K562 (cell line): ENCODE results near the gene FAM149B1. TPM values are rescaled to one million over a fixed set of nuclear protein-coding genes. Genes with fewer than 3 reads are reported as not detected.

Experiments used
- ATAC-seq: fragments of 200-7000 bp; cut with Tn5 transposase; 3 replicates; pipeline ENCODE4 v1.9.1; 2020; ENCODE audit warnings: moderate library complexity
- BruUV-seq: library from RNA; stranded (reverse); fragments of 400-500 nt; replicated peaks from 2 replicates; lab custom pipeline; 2021; lab: Mats Ljungman, UMichigan
- CTCF ChIA-PET: fragments of 300-600 bp; formaldehyde crosslinking; extraction: SDS; loops from one replicate; lab custom pipeline; 2021; ENCODE audit warnings: low intra/inter-chr PET ratio; lab: Yijun Ruan, JAX
- POLR2A ChIA-PET: fragments of 300-600, 350-650 bp; sonication (Branson Sonifier 250); formaldehyde crosslinking; extraction: SDS; loops from one replicate; lab custom pipeline; 2021; ENCODE audit warnings: antibody characterized with exemption, inconsistent platforms; lab: Yijun Ruan, JAX
- DNase-seq, 4 experiments: peaks; one replicate each; pipeline versions ENCODE4 v3.0.0 to v3.0.0-alpha.2; 2011 to 2018; ENCODE audit warnings: low spot score in 3 of 4, mixed read lengths in 3 of 4; ENCODE audit errors: extremely low read depth in 1 of 4
- FAIRE-seq: peaks from 2 replicates; lab custom pipeline; 2011; peaks lifted over from hg19 to GRCh38; lab: Jason Lieb, UNC
- H2AFZ ChIP-seq: 2 replicates; pipeline ENCODE4 v1.6.0; 2011; ENCODE audit warnings: low read depth, low read length, control low read depth, inconsistent platforms
- H3K27ac ChIP-seq: fragments of 200-600 bp; 3 replicates; pipeline ENCODE4 v1.8.0; 2011; ENCODE audit warnings: low read depth, mild to moderate bottlenecking, control low read depth, inconsistent platforms, low read length, moderate library complexity, mixed read lengths; ENCODE audit errors: extremely low read depth
- H3K27me3 ChIP-seq, 2 experiments: fragments of 300-600 bp in 1 of 2; 2 replicates in 1 of 2; 3 replicates in 1 of 2; pipeline versions ENCODE4 v1.6.0 to v1.8.0; 2011; ENCODE audit warnings: inconsistent platforms in 2 of 2, low read length in 2 of 2, mild to moderate bottlenecking in 1 of 2, mixed read lengths in 1 of 2, moderate library complexity in 1 of 2; ENCODE audit not compliant: control insufficient read depth in 2 of 2, insufficient read depth in 2 of 2
- H3K36me3 ChIP-seq: fragments of 300-600 bp; 3 replicates; pipeline ENCODE4 v1.8.0; 2011; ENCODE audit warnings: mild to moderate bottlenecking, low read length, inconsistent platforms; ENCODE audit not compliant: control insufficient read depth, insufficient read depth
- H3K4me1 ChIP-seq, 2 experiments: fragments of 200-600 bp in 1 of 2; replicated peaks in 1 of 2; 2 replicates in 1 of 2; 3 replicates in 1 of 2; pipeline versions ENCODE4 v1.5.1 to v1.8.0; 2011; ENCODE audit warnings: inconsistent platforms in 2 of 2, low read length in 2 of 2, mild to moderate bottlenecking in 1 of 2, mixed read lengths in 1 of 2, moderate library complexity in 1 of 2; ENCODE audit not compliant: control insufficient read depth in 2 of 2, insufficient read depth in 2 of 2
- H3K4me2 ChIP-seq: 2 replicates; pipeline ENCODE4 v1.6.1; 2011; ENCODE audit warnings: low read length, control low read depth, inconsistent platforms, mixed read lengths; ENCODE audit not compliant: insufficient read depth
- H3K4me3 ChIP-seq: fragments of 200-600 bp; sonication (generic), shearing (Covaris generic); 2 replicates; pipeline ENCODE4 v1.5.1; 2016; ENCODE audit warnings: control low read depth, inconsistent platforms
- H3K79me2 ChIP-seq: fragments of 200-600 bp; 3 replicates; pipeline ENCODE4 v1.8.0; 2011; ENCODE audit warnings: low read length, inconsistent platforms; ENCODE audit not compliant: control insufficient read depth, insufficient read depth
- H3K9ac ChIP-seq, 2 experiments: 2 replicates each; pipeline versions ENCODE4 v1.6.0 to v1.6.1; 2011; ENCODE audit warnings: low read depth in 2 of 2, low read length in 2 of 2, control low read depth in 1 of 2, inconsistent platforms in 1 of 2, mild to moderate bottlenecking in 1 of 2, mixed read lengths in 1 of 2; ENCODE audit not compliant: insufficient read depth in 1 of 2
- H3K9me1 ChIP-seq: one replicate; pipeline ENCODE4 v1.6.0; 2011; ENCODE audit warnings: inconsistent platforms, mild to moderate bottlenecking, low read length, moderate library complexity; ENCODE audit not compliant: control insufficient read depth, insufficient read depth
- H3K9me3 ChIP-seq: replicated peaks from 2 replicates; pipeline ENCODE4 v1.5.1; 2011; ENCODE audit warnings: low read depth, low read length, inconsistent platforms; ENCODE audit not compliant: control insufficient read depth, insufficient read depth
- H4K20me1 ChIP-seq: replicated peaks from 2 replicates; pipeline ENCODE4 v1.6.1; 2011; ENCODE audit warnings: low read length, inconsistent platforms, mixed read lengths; ENCODE audit not compliant: control insufficient read depth, insufficient read depth
- DMBX1 ChIP-seq: fragments of 250-450 bp; sonication (Bioruptor Pico); IDR thresholded peaks from 2 replicates; pipeline ENCODE4 v1.8.0; 2022; ENCODE audit warnings: inconsistent platforms, mild to moderate bottlenecking, moderate library complexity, borderline replicate concordance
- PPARD ChIP-seq: fragments of 250-450 bp; sonication (Bioruptor Pico); IDR thresholded peaks from 2 replicates; pipeline ENCODE4 v1.8.0; 2022; ENCODE audit warnings: inconsistent platforms, mild to moderate bottlenecking, moderate library complexity
- ZKSCAN3 ChIP-seq: fragments of 250-450 bp; sonication (Bioruptor Pico); IDR thresholded peaks from 2 replicates; pipeline ENCODE4 v1.4.0; 2020
- ZNF212 ChIP-seq: fragments of 450-650 bp; formaldehyde crosslinking; IDR thresholded peaks from 2 replicates; pipeline ENCODE4 v1.4.0; 2020; ENCODE audit warnings: mild to moderate bottlenecking
- WGBS: fragments of 100-300 bp; shearing (Covaris generic); methylation state at CpG from one replicate; pipeline ENCODE4 v1.1.6; 2016; ENCODE audit warnings: low coverage, mixed read lengths; ENCODE audit not compliant: insufficient coverage; ENCODE audit errors: missing lambda C conversion rate; 5-methylcytosine and 5-hydroxymethylcytosine counted together
- in situ Hi-C: fragments of 300-500 bp; cut with MboI; formaldehyde crosslinking; loops from 4 replicates; pipeline ENCODE4 v1.15.0; 2018; ENCODE audit warnings: inconsistent platforms, mixed read lengths
- intact Hi-C: fragments of 100-400 bp; cut with micrococcal nuclease; formaldehyde crosslinking; loops from 2 replicates; pipeline ENCODE4 v1.14.2; 2022
- polyA plus RNA-seq, 8 experiments: library from polyadenylated mRNA; depleted of rRNA in 4 of 8; stranded (reverse) in 5 of 8; unstranded in 3 of 8; fragments of >200 nt; fragmentation: Nextera tagmentation in 2 of 8; fragmentation: Illumina TruSeq in 1 of 8; extraction: Ambion mirVana in 2 of 8; extraction: Trizol in 1 of 8; gene quantifications; 2 replicates each; pipeline versions ENCODE4 v1.2.1 to v1.2.3, GENCODE V29; 2011 to 2014; ENCODE audit warnings: inconsistent platforms in 1 of 8, missing spikeins in 1 of 8
- total RNA-seq, 7 experiments: library from RNA; depleted of rRNA in 6 of 7; stranded (reverse); fragments of >200 nt in 6 of 7; fragmentation: Illumina TruSeq in 2 of 7; extraction: Trizol in 2 of 7; gene quantifications; 2 replicates each; pipeline versions ENCODE4 v1.2.1 to v1.2.3, GENCODE V29; 2011 to 2021; ENCODE audit warnings: low replicate concordance in 1 of 7
- TF ChIP-seq, protein P1 (sequence below): IDR thresholded peaks from 2 replicates; pipeline ENCODE4 v1.6.1; 2012; ENCODE audit warnings: low read depth, low read length, improper control_type of control experiment, borderline replicate concordance
- TF ChIP-seq, protein P2 (sequence below): fragments of 450-650 bp; IDR thresholded peaks from 2 replicates; pipeline ENCODE4 v1.6.1; 2018; ENCODE audit not compliant: partially characterized antibody
- TF ChIP-seq, protein P3 (sequence below): sonication (generic); formaldehyde crosslinking; IDR thresholded peaks from 2 replicates; pipeline ENCODE4 v1.4.0; 2020; ENCODE audit warnings: mild to moderate bottlenecking, missing genetic modification reagents

The FAM149B1 gene
- total and polyA plus RNA-seq, 9 of the 15 experiments (the other 6 are each of a cell fraction or from before 2014, with no cell fraction given) = 4.2 to 18.5 (median 9.3) TPM

DNA sequence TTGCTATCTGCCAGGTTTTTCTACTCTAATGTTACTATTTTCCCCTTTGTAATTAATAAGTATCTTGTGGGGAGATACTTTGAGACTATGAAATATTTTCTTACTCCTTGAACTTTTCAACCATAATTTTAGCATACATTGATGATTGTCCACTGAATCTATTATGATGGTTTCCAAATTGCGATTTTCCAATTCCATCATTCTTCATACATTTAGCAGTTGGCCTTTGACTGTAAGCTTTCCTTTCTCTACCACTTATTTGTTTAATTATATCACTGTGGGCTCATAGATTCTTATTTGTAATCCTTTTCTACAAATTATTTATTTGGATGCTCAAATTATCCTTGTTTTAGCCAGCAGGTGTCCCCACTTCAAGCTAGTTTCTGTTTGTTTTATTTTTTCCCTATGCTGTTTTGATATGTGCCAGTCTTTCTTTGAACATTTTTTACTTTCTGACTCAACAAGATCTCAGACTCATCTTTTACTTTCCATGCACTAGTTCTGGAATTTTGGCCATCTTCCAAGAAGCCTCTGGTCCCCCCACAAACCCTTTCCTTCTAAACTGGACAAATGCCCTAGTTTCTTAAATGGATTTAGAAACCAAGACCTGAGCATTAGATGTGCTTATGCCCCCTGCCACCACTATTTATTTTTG is 95.9 kb downstream of the FAM149B1 start:
- peak; percentile 55; the same call in 2 of the 3 replicates for ATAC-seq
- ChIA-PET CTCF (interaction anchor here (1.1 to 2.1 kb wide), 2 partner anchors 378 to 380 kb away, joined by 4 to 13 read pairs; no protein-coding TSS in a partner anchor), POLR2A (interaction anchor here (0.9 to 4.1 kb wide), 6 partner anchors 9 to 30 kb away, joined by 3 to 26 read pairs (median 6); partner anchors contain the start of genes DNAJC9 and MRPS16)
- no peaks in the 10 kb centered on the region for H3K79me2 ChIP-seq
- no TSS peak for BruUV-seq
- in situ Hi-C loops (no loop called here), intact Hi-C loops (loop anchor here (1.0 kb wide), 2 partner anchors 265 to 380 kb away; no protein-coding TSS in a partner anchor)
- no peaks in the 10 kb centered on the region for H4K20me1 ChIP-seq
- H3K4me3 ChIP-seq = no peak overlapping the region
- no peak overlapping the region for H3K4me2 ChIP-seq
- H3K4me1 ChIP-seq = peaks cover 0 to 7% of the 10 kb centered on the region in 2 experiments; a peak in 2 of 5 replicates
- peak; percentile 73 for FAIRE-seq
- H3K9ac ChIP-seq = no peak overlapping the region
- H3K9me1 ChIP-seq = no peaks in the 10 kb centered on the region
- no peaks in the 10 kb centered on the region for H3K27me3 ChIP-seq
- DNase-seq = peak in 3 of 4 experiments; percentile 17 to 39 (median 21)
- no peak overlapping the region for H3K27ac ChIP-seq
- 0% methylated on average over 1 of the region's 1 CpG for WGBS
- peak overlapping the region; percentile 21; the same call in 1 of the 2 replicates for H2AFZ ChIP-seq
- no peaks in the 10 kb centered on the region for H3K36me3 ChIP-seq
- peaks cover 10% of the 10 kb centered on the region; the same call in 1 of the 2 replicates for H3K9me3 ChIP-seq
- TF ChIP-seq PPARD (CRISPR knock-in tag) (no peak), DMBX1 (CRISPR knock-in tag) (0 out of 2 replicates have a peak, but pooled peaks have one; percentile 37), ZKSCAN3 (CRISPR knock-in tag) (no peak), ZNF212 (CRISPR knock-in tag) (0 out of 2 replicates have a peak, but pooled peaks have one; percentile 30)
- TF ChIP-seq, protein P1, sequence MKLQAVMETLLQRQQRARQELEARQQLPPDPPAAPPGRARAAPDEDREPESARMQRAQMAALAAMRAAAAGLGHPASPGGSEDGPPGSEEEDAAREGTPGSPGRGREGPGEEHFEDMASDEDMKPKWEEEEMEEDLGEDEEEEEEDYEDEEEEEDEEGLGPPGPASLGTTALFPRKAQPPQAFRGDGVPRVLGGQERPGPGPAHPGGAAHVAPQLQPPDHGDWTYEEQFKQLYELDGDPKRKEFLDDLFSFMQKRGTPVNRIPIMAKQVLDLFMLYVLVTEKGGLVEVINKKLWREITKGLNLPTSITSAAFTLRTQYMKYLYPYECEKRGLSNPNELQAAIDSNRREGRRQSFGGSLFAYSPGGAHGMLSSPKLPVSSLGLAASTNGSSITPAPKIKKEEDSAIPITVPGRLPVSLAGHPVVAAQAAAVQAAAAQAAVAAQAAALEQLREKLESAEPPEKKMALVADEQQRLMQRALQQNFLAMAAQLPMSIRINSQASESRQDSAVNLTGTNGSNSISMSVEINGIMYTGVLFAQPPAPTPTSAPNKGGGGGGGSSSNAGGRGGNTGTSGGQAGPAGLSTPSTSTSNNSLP = peak; percentile 72
- TF ChIP-seq, protein P2, sequence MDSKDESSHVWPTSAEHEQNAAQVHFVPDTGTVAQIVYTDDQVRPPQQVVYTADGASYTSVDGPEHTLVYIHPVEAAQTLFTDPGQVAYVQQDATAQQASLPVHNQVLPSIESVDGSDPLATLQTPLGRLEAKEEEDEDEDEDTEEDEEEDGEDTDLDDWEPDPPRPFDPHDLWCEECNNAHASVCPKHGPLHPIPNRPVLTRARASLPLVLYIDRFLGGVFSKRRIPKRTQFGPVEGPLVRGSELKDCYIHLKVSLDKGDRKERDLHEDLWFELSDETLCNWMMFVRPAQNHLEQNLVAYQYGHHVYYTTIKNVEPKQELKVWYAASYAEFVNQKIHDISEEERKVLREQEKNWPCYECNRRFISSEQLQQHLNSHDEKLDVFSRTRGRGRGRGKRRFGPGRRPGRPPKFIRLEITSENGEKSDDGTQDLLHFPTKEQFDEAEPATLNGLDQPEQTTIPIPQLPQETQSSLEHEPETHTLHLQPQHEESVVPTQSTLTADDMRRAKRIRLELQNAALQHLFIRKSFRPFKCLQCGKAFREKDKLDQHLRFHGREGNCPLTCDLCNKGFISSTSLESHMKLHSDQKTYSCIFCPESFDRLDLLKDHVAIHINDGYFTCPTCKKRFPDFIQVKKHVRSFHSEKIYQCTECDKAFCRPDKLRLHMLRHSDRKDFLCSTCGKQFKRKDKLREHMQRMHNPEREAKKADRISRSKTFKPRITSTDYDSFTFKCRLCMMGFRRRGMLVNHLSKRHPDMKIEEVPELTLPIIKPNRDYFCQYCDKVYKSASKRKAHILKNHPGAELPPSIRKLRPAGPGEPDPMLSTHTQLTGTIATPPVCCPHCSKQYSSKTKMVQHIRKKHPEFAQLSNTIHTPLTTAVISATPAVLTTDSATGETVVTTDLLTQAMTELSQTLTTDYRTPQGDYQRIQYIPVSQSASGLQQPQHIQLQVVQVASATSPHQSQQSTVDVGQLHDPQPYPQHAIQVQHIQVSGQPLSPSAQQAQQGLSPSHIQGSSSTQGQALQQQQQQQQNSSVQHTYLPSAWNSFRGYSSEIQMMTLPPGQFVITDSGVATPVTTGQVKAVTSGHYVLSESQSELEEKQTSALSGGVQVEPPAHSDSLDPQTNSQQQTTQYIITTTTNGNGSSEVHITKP = peak; percentile 13
- TF ChIP-seq, protein P3, sequence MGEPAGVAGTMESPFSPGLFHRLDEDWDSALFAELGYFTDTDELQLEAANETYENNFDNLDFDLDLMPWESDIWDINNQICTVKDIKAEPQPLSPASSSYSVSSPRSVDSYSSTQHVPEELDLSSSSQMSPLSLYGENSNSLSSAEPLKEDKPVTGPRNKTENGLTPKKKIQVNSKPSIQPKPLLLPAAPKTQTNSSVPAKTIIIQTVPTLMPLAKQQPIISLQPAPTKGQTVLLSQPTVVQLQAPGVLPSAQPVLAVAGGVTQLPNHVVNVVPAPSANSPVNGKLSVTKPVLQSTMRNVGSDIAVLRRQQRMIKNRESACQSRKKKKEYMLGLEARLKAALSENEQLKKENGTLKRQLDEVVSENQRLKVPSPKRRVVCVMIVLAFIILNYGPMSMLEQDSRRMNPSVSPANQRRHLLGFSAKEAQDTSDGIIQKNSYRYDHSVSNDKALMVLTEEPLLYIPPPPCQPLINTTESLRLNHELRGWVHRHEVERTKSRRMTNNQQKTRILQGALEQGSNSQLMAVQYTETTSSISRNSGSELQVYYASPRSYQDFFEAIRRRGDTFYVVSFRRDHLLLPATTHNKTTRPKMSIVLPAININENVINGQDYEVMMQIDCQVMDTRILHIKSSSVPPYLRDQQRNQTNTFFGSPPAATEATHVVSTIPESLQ (CRISPR knock-in tag) = no peak
